GM20000 (cell line): ENCODE data around the gene F2RL3.

ENCODE experiments used
- DNase-seq: peaks from one replicate; pipeline ENCODE4 v3.0.0; 2012; ENCODE audit warnings: low spot score
- TF ChIP-seq, protein P1 (sequence below): IDR thresholded peaks from 2 replicates; pipeline ENCODE4 v1.5.1; 2012; ENCODE audit warnings: mild to moderate bottlenecking, control low read depth; ENCODE audit errors: extremely low read depth, missing control alignments

Gene F2RL3

DNA sequence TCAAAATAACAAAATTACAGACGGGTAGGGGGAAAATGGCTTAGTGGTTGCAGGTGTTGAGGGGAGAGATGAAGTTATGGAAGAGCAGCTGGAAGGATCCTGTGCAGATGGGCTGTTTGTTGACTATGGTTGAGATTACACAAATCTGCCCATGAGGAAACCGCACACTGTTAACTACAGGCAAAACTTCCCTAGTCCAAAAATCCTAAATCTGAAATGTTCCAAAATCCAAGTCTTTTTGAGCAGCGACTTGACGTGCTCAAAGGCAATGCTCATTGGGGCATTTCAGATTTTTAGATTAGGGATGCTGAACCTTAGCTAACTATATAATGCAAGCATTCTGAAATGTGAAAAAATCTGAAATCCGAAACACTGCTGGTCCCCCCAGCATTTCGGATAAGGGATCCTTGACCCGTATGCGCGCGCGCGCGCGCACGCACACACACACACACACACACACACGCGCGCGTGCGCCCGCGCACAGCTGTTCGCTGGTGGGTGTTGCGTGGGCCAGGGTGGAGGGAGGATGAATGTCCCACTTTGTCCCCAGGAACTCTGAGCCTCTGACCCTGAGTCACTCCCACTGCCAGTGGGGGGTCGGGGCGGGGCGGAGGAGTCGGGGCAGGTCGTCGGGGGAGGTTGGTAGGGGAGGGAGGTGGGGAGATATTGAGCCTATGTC, 6.8 kb downstream of the F2RL3 start:
- DNase-seq, result no peak
- TF ChIP-seq, protein P1, sequence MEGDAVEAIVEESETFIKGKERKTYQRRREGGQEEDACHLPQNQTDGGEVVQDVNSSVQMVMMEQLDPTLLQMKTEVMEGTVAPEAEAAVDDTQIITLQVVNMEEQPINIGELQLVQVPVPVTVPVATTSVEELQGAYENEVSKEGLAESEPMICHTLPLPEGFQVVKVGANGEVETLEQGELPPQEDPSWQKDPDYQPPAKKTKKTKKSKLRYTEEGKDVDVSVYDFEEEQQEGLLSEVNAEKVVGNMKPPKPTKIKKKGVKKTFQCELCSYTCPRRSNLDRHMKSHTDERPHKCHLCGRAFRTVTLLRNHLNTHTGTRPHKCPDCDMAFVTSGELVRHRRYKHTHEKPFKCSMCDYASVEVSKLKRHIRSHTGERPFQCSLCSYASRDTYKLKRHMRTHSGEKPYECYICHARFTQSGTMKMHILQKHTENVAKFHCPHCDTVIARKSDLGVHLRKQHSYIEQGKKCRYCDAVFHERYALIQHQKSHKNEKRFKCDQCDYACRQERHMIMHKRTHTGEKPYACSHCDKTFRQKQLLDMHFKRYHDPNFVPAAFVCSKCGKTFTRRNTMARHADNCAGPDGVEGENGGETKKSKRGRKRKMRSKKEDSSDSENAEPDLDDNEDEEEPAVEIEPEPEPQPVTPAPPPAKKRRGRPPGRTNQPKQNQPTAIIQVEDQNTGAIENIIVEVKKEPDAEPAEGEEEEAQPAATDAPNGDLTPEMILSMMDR, result no peak

DNA sequence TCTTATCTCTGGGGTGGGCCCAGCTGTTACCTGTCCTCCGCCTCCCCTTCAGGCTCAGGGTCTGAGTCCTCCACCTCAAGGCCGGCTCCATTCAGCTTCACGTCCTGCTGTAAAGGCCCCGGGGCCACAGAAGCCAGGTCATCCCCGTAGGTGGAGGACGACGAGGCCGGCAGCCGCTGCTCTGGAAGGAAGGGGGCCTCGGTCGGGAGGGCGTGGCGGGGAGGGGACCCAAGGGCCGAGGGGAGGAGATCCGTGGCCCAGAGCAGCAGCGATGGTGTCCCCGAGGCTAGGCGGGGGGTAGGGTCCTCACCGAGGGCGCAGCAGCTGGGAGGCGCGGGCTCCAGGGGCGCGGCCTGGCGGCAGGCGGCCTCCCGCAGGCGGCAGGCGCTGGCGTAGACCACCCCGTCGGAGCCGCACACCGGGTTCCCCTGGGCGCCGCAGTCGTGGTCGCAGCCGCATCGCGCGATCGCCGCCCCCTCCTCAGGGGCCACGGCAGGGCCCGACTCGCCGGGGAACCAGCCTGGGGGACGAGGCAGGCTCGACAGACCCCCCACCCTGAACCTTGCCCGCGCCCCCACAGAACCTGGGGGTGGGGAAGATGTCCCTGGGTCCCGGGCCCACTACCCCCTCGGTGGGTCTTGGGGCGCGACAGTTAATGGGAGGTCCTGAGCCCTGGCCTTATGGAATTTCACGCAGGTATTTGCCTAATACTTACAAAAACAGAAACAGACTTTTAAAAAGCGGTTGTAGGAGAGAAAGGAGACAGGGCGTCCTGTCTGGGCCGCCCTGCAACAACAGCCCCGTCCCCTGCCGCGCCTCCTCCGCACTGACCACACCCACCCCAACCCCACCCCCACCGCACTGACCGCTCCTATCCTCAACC, 7.6 kb downstream of the F2RL3 start:
- TF ChIP-seq, protein P1, result no peak
- DNase-seq, result peak; percentile 43

DNA sequence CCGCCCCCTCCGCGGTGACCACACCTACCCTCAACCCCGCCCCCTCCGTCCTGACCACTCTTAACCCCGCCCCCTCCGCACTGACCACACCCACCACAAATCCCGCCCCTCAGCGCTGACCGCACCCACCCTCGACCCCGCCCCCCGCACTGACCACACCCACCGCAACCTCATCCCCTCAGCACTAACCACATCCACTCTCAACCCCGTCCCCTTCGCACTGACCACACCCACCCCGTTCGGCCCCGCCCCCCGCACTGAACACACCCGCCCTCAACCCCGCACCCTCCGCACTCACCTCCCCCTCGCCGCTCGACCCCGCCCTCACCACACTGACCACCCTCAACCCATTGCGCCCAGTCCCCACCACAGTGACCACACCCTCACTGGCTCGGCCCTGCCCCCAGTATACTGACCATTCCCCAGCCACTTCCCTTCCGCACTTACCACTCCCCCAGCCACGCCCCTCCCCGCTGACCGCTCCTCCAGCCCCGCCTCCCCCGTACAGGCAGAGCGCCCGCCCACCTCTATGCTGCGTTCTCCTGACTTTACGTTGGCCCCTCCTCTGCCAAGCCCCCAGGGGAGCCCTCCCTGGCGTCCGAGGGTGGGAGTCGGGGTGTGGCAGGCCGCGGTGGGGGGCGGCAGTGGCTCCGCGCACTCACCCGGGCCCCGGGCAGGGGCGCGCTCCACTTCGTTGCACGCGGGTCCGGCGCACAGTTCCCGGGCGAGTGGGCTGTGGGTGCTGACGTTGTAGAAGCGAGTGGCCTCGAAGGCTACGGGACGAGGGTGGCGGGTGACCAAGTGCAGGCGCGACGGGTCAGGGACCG, 8.4 kb downstream of the F2RL3 start:
- DNase-seq, result peak; percentile 99

DNA sequence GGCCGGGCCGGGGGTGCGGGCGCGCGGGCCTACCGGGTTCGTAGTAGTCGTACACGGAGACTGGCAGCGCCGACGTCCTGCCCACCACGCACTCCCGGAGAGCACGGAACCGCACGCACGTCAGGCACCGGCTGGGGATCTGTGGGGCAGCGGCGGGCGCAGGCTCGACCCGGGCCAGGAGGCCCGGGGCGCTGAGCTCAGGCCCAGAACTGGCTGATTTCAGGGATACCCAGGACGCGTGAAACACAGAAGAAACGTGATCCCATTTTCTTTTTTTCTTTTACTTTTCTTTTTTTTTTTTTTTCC, 9.0 kb downstream of the F2RL3 start:
- no peak for DNase-seq
- TF ChIP-seq, protein P1, result no peak

More for the DNA sequence above, 8.4 kb downstream of the F2RL3 start:
- TF ChIP-seq, protein P1, result no peak

DNA sequence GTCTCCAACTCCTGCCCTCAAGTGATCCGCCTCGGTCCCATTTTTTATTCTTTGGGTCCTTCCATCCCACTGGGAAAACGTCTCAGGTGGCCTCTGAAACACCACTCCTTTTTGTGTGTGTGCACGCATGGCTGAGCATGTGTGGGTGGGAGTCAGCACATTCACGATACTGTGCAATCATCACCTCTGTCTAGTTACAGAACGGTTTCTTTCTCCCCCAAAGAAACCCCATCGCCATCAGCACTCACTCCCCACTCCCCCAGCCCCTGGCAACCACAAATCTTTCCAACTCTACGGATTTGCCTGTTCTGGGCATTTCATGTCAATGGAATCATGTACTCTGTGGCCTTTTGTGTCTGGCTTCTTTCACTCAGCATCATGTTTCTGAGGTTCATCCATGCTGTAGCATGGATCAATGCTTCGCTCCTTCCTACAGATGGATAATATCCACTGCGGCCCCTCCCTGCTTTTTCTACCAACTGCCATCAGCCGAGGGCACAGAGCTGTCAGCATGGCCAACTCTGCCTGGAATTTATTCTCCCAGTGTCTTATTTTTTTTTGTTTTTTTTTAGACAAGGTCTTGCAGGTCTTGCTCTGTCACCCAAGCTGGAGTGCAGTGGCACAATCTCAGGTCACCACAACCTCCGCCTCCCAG, 9.7 kb downstream of the F2RL3 start:
- TF ChIP-seq, protein P1, result no peak
- DNase-seq, result no peak

DNA sequence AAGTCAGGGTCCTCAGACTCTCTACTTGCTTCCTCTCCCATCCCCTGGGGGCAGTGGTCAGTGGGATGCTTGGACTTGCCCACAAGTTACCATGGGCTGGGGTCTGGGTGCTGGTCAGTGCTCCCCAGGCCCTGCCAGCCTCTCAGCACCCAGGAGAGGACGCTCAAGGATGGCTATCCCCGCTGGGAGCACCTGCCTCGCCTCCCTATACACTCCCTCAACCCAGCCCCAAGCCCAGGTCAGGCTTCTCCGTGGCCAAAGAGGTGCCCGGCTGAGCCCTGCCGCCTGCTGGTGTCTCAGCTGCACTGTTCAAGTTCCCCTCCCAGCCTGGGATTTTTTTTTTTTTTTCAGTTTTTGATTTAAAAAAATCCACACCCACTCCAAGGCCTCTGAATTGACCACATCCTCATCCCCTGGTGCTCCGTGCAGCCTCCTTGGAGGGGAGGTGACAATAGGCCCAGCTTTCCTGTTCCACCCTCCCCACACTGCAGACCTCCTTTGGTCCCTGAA, 10.8 kb downstream of the F2RL3 start:
- TF ChIP-seq, protein P1, result peak; percentile 60
- DNase-seq, result peak; percentile 83
